Motor neuron (in vitro differentiated cells): ENCODE data around the gene ACCS. TPM values are rescaled to one million over a fixed set of nuclear protein-coding genes. Genes with fewer than 3 reads are reported as not detected.

Source experiments
- ATAC-seq, 8 experiments: fragments of 200-7000 bp; cut with Tn5 transposase; replicated peaks in 6 of 8; 2 replicates each; pipeline ENCODE4 v1.8.0; 2021; ENCODE audit warnings: mild to moderate bottlenecking in 8 of 8, moderate library complexity in 8 of 8
- H3K27ac ChIP-seq, 2 donors: fragments of 250-450 bp; sonication (Bioruptor Pico); 2 replicates each; pipeline ENCODE4 v1.9.0; 2021; ENCODE audit warnings: antibody characterized with exemption in 2 of 2, mild to moderate bottlenecking in 2 of 2, moderate library complexity in 1 of 2
- H3K4me1 ChIP-seq, 2 donors: fragments of 250-450 bp; sonication (Bioruptor Pico); replicated peaks in 1 of 2; 2 replicates each; pipeline ENCODE4 v1.6.1; 2021; ENCODE audit warnings: antibody characterized with exemption in 2 of 2, mild to moderate bottlenecking in 2 of 2, moderate library complexity in 1 of 2
- H3K4me3 ChIP-seq, 5 donors: fragments of 250-450 bp; sonication (Bioruptor Pico); 2 replicates each; pipeline ENCODE4 v1.9.0; 2021; ENCODE audit warnings: antibody characterized with exemption in 5 of 5, mild to moderate bottlenecking in 5 of 5, moderate library complexity in 4 of 5
- WGBS, 10 experiments: fragments of 450-650 bp; shearing (Covaris generic); methylation state at CpG; one replicate each; pipeline ENCODE4 v1.0.0; 2022; 5-methylcytosine and 5-hydroxymethylcytosine counted together
- in situ Hi-C, 9 experiments: fragments of 400-800 bp; cut with MboI; loops; one replicate each; pipeline ENCODE4 v1.15.0; 2021; ENCODE audit warnings: low sequenced_read_pairs in 9 of 9, low pct_unique_long_range_greater_than_20kb in 2 of 9; ENCODE audit not compliant: unreplicated experiment in 9 of 9
- total RNA-seq, 8 experiments: library from RNA; unstranded; fragments of 300-600 nt; gene quantifications; 2 replicates each; pipeline versions ENCODE4 v1.2.3 to v1.2.4, GENCODE V29; 2022

ACCS gene
- total RNA-seq, 8 experiments from 2014 or later = 0.75 to 28.9 (median 4.6) TPM; not detected in 1

DNA sequence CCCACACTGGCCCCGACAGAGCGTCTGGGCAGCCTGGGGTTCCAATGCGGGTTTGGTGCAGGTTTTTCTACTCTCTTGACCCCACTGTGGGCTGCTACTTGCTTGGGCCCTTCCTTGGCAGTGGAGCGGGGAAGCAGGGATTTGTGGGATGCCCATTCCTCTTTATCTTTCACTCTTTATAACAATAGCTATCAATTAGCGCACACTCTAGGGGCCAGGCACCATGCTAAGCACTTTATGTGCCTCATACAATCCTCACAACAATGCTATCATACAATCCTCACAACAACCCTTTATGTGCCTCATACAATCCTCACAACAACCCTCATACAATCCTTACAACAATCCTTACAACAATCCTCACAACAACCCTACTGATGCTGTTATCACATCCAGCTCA is 12.7 kb downstream of the ACCS start:
- Histone ChIP-seq H3K4me1 (no peaks in the 10 kb centered on the region), H3K27ac (no peak overlapping the region), H3K4me3 (no peak overlapping the region)
- in situ Hi-C loops = loop anchor here in 2 of 9 experiments (25.0 kb wide), 1 partner anchor 459 kb away; no protein-coding TSS in a partner anchor
- WGBS, 10 experiments = 67 to 100% (median 92%) methylated on average over 1 to 3 of the region's 5 CpGs; no CpG with 5 or more reads in 6 of the 10 experiments
- no peak for ATAC-seq

DNA sequence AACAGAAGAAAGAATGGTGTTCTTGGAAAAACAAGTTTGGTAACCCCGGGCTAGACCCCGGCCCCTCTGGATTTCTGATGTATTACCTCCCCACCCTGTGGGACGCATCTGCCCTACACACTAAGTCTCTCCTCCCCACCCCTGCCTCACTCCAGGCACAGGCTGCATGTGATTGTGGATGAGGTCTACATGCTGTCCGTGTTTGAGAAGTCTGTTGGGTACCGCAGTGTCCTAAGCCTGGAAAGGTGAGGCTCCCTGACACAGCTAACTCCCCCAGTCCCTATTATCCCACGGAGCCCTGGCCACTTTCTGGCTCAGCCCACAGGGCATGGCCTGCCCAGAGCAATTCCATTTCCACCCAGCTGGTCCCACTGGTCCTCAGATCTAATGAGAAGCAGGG is 13.3 kb downstream of the ACCS start:
- ATAC-seq = no peak
- WGBS, 10 experiments = 55 to 90% methylated on average over 2 of the region's 6 CpGs; no CpG with 5 or more reads in 8 of the 10 experiments
- in situ Hi-C loops = loop anchor here in 2 of 9 experiments (25.0 kb wide), 1 partner anchor 458 kb away; no protein-coding TSS in a partner anchor

DNA sequence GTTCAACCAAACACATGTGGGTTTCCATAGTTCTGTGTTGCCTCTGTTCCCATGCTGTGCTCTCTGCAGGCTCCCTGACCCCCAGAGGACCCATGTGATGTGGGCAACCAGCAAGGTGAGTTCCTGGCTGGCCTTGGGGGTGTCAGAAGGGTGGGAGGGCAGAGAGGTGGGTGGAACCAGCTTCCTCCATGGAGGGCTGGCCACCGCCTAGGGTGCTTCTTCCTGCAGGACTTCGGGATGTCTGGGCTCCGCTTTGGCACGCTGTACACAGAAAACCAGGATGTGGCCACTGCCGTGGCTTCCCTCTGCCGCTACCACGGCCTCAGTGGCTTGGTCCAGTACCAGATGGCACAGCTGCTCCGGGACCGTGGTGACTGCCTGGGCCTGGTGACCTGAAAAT is 14.9 kb downstream of the ACCS start:
- 85 to 87% methylated on average over 3 to 4 of the region's 9 CpGs; no CpG with 5 or more reads in 8 of the 10 experiments for WGBS, 10 experiments
- in situ Hi-C loops = loop anchor here in 2 of 9 experiments (25.0 kb wide), 1 partner anchor 456 kb away; no protein-coding TSS in a partner anchor
- no peak for ATAC-seq
- Histone ChIP-seq H3K27ac (no peak overlapping the region), H3K4me3 (no peak overlapping the region), H3K4me1 (no peaks in the 10 kb centered on the region)

More for the DNA sequence above, 13.3 kb downstream of the ACCS start:
- H3K27ac ChIP-seq = no peak overlapping the region
- no peaks in the 10 kb centered on the region for H3K4me1 ChIP-seq
- no peak overlapping the region for H3K4me3 ChIP-seq

DNA sequence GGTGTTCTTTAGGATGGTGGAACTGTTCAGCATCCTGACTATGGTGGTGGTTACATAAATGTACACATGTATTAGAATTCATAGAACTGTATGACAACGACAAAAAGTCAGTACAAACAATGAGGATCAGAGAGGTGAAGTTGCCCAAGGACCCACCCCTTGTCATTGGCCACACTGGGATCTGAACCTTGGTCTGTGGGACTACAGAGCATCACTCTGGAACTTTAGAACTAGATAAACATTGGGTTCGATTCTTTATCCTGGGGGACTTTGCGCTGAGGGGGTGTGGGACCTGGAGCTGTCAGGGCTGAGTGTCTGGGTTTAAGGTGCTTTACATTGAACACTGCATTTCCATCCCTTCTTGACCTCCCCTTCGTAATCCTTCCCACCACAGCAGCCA is 16.6 kb downstream of the ACCS start:
- Histone ChIP-seq H3K4me1 (no peaks in the 10 kb centered on the region), H3K4me3 (no peak overlapping the region), H3K27ac (no peak overlapping the region)
- WGBS, 10 experiments = 43 to 100% (median 92%) methylated on average over 1 to 3 of the region's 4 CpGs; no CpG with 5 or more reads in 1 of the 10 experiments
- ATAC-seq = no peak
- in situ Hi-C loops = loop anchor here in 2 of 9 experiments (25.0 kb wide), 1 partner anchor 455 kb away; no protein-coding TSS in a partner anchor

DNA sequence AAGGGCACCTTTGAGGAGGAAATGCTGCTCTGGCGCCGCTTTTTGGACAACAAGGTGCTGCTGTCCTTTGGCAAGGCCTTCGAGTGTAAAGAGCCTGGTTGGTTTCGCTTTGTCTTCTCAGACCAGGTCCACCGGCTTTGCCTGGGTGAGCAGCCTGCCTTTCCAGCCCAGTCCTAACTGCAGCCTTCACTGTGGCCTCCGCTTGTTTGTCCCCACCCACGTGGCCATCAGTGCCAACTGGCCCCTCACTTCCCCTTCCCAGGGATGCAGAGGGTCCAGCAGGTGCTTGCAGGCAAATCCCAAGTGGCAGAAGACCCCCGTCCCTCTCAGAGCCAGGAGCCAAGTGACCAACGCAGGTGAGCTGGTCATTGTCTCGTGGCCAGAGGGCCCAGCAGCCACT is 17.4 kb downstream of the ACCS start:
- Histone ChIP-seq H3K27ac (no peak overlapping the region), H3K4me1 (no peaks in the 10 kb centered on the region), H3K4me3 (no peak overlapping the region)
- in situ Hi-C loops = loop anchor here in 2 of 9 experiments (25.0 kb wide), 1 partner anchor 454 kb away; no protein-coding TSS in a partner anchor
- WGBS, 10 experiments = 58 to 76% (median 67%) methylated on average over 1 to 5 of the region's 10 CpGs; no CpG with 5 or more reads in 5 of the 10 experiments
- no peak for ATAC-seq

DNA sequence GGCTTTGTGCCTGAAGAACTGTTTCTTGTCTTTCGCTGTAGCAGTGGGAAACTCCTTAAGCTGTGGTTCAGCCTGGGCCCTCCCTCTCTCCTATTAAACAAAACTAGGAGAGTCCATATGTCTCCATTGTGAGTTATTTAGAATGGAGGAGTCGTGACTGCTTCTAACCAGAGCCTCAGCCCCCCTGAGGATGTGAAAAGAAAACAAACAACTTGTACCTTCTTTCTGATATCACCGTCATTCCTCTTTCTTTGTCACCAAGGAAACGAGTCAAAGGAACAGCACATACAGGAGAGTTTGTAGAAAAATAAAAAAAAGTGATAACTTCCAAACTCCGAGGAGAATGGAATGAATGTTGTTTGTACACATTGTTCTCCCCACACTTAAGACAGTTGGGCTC is 17.8 kb downstream of the ACCS start:
- Histone ChIP-seq H3K4me1 (no peaks in the 10 kb centered on the region), H3K4me3 (no peak overlapping the region), H3K27ac (no peak overlapping the region)
- WGBS, 10 experiments = 31 to 100% (median 71%) methylated on average over 1 to 5 of the region's 5 CpGs; no CpG with 5 or more reads in 1 of the 10 experiments
- no peak for ATAC-seq
- in situ Hi-C loops = loop anchor here in 2 of 9 experiments (25.0 kb wide), 1 partner anchor 453 kb away; no protein-coding TSS in a partner anchor

DNA sequence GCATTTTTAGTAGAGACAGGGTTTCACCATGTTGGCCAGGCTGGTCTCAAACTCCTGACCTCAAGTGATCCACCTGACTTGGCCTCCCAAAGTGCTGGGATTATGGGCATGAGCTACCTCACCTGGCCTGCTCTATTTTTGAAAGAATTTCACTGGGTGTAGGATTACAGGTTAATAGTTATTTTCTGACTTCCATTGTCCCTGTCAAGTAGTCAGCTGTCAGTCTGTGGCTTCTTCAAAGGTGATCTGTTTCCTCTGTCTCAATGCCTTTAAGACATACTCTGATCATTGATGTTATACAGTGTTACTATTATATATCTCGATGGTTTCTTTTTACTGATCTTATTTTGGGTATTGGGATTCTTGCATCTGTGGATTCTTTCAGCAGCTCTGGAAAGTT is 19.3 kb downstream of the ACCS start:
- 67 to 100% (median 93%) methylated on average over 1 of the region's 1 CpG; no CpG with 5 or more reads in 2 of the 10 experiments for WGBS, 10 experiments
- in situ Hi-C loops = loop anchor here in 2 of 9 experiments (25.0 kb wide), 1 partner anchor 452 kb away; no protein-coding TSS in a partner anchor

DNA sequence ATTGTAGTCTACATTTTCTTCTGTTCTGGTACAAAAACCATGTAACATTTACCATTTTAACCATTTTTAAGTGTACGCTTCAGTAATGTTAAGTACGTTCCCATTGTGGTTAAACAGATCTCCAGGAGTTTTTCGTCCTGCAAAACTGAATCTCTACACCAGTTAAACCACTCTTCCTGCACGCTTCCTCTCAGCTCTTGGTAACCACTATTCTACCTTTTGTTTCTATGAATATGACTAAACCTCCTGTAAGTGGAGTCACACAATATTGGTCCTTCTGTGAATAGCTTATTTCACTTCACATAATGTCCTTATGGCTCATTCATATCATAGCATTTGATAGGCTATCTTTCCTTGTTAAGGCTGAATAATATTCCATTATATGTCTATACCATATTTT is 22.3 kb downstream of the ACCS start:
- no peak overlapping the region for H3K4me3 ChIP-seq
- ATAC-seq = no peak
- no peaks in the 10 kb centered on the region for H3K4me1 ChIP-seq
- in situ Hi-C loops = loop anchor here in 2 of 9 experiments (25.0 kb wide), 1 partner anchor 449 kb away; no protein-coding TSS in a partner anchor
- no peak overlapping the region for H3K27ac ChIP-seq
- 23 to 100% (median 88%) methylated on average over 1 to 4 of the region's 4 CpGs for WGBS, 10 experiments

More for the DNA sequence above, 19.3 kb downstream of the ACCS start:
- ATAC-seq = no peak
- Histone ChIP-seq H3K4me3 (no peak overlapping the region), H3K4me1 (no peaks in the 10 kb centered on the region), H3K27ac (no peak overlapping the region)

DNA sequence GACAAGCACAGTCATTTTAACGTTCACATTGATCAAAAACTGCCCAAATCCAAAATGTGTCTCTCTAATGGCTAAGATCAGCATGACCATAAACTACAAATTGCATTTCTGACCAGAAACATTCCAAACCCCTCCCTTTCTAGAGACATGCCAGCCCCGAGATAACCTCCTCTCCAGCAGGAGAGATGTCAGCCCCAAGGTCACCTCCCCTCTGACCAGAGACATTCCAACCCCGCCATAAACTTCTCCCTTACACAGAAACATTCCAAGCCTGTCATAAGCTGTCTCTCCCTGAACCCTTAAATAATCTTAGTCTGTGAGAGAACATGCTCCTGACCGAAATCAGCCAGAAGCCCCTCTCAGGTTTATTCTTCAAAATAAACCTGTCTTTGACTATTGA is 22.8 kb downstream of the ACCS start:
- Histone ChIP-seq H3K4me1 (no peaks in the 10 kb centered on the region), H3K4me3 (no peak overlapping the region), H3K27ac (no peak overlapping the region)
- 60 to 100% (median 83%) methylated on average over 1 to 4 of the region's 4 CpGs for WGBS, 10 experiments
- in situ Hi-C loops = loop anchor here in 2 of 9 experiments (25.0 kb wide), 1 partner anchor 448 kb away; no protein-coding TSS in a partner anchor
- no peak for ATAC-seq

DNA sequence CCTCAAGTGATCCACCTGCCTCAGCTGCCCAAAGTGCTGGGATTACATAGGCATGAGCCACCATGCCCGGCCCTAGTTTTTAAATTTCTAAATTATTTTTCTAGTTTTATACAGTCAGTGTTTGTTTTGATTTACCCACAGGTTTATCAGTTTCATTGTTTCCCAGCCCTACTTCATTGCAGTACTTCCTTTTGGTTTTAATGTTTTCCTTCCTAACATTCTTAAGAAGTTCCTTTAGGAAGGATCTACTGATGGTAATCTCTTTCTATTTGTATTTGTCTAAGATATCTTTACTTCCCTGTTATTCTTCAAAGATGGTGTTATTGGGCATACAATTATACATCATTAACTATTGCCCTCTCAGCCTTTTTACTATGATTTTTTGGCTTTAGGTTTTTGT is 24.5 kb downstream of the ACCS start:
- ATAC-seq = no peak
- H3K4me3 ChIP-seq = no peak overlapping the region
- no peaks in the 10 kb centered on the region for H3K4me1 ChIP-seq
- in situ Hi-C loops = loop anchor here in 2 of 9 experiments (25.0 kb wide), 1 partner anchor 447 kb away; no protein-coding TSS in a partner anchor
- H3K27ac ChIP-seq = no peak overlapping the region
- WGBS, 10 experiments = 40 to 100% (median 83%) methylated on average over 1 of the region's 1 CpG; no CpG with 5 or more reads in 4 of the 10 experiments

DNA sequence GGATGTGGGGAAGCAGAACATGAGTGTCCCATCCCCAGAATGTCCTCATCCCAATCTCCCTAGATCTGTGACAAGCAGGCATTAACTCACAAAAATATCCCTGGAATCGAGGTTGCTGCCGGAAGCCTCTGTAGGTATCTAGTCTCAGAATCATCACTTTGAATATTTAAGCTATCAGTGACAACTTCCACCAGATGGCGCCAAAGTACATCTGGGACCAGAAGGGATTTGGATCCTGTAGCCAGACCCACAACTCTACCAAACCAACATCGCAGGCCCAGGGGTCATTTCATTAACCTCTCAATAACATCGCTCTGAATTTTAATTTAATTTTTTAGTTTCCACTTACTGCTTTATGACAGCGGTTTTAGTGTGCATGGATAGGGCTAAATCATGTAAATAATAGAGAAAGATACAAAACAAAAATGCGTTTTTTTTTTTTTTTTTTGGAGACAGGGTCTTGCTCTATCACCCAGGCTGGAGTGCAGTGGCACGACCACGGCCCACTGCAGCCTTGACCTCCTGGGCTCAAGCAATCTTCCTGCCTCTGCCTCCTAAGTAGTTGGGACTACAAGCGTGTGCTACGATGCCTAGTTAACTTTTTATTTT is 28.3 kb downstream of the ACCS start:
- Histone ChIP-seq H3K4me1 (peaks cover 4 to 5% of the 10 kb centered on the region in 2 donors), H3K4me3 (no peak overlapping the region), H3K27ac (no peak overlapping the region)
- in situ Hi-C loops = loop anchor here in 2 of 9 experiments (25.0 kb wide), 1 partner anchor 443 kb away; no protein-coding TSS in a partner anchor
- 4 to 50% (median 23%) methylated on average over 3 to 10 of the region's 11 CpGs for WGBS, 10 experiments
- ATAC-seq = peak in 4 of 8 experiments; percentile 22 to 49 (median 25)

DNA sequence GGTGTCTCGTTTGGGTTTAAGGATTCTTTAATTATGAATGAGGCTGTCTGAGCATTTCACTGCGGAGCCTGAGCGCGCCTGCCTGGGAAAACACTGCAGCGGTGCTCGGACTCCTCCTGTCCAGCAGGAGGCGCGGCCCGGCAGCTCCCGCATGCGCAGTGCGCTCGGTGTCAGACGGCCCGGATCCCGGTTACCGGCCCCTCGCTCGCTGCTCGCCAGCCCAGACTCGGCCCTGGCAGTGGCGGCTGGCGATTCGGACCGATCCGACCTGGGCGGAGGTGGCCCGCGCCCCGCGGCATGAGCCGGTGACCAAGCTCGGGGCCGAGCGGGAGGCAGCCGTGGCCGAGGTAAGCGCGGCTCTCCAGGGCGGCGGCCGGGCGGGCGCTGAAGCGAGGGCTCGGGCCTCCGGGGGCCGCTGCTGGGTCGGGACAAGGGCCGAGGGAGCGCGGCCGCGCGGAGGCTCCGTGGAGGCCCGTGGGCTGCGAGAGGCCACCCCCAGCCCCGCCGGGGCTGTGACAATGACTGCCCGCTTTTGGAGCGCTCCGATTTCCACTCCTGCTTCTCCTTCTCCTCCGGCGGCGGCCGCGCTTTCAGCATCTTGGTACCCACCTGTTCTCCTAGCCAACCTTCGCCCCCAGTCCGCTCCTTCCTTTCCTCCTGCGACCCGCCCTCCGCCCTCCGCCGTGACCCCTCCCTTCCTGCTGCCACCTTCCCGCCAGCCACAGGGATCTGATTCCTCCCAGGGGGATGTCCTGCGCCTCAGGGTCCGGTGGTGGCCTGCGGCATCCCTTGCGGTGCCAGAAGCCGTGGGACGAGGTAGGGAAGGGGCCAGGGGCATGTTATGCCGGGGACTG is 29.7 kb downstream of the ACCS start, which contains the start of gene EXT2:
Gene EXT2 (plus strand): TSS at position 173 of the 854 bp plus-strand sequence. CDS start 12,035 bp downstream, outside the sequence.
- in situ Hi-C loops = loop anchor here in 2 of 9 experiments (25.0 kb wide), 1 partner anchor 442 kb away; no protein-coding TSS in a partner anchor
- 0 to 13% (median 1%) methylated on average over 1 to 28 of the region's 83 CpGs; no CpG with 5 or more reads in 2 of the 10 experiments for WGBS, 10 experiments
- ATAC-seq = peak; percentile 87 to 97 (median 94)
- peak within 1 kb of the TSS; percentile 72 to 79 for H3K27ac ChIP-seq
- peak within 1 kb of the TSS; percentile 74 to 99 (median 95) for H3K4me3 ChIP-seq
- H3K4me1 ChIP-seq = peaks cover 4 to 5% of the 10 kb centered on the region in 2 donors
